Tibial artery (tissue), 4 donors: ENCODE data around the gene RADIL.

Experiments
- DNase-seq, 2 donors: peaks; one replicate each; pipeline ENCODE4 v3.0.0-alpha.2; 2019
- H3K27ac ChIP-seq, 2 donors: fragments of 200-600 bp; sonication (generic) in 1 of 2; 1 replicate in 1 of 2; 2 replicates in 1 of 2; pipeline ENCODE4 v1.5.1; 2018 to 2019; ENCODE audit warnings: mild to moderate bottlenecking in 1 of 2
- H3K27me3 ChIP-seq, 2 donors: fragments of 200-600 bp; sonication (generic) in 1 of 2; one replicate each; pipeline versions ENCODE4 v1.5.1 to v1.6.0; 2016 to 2019
- H3K36me3 ChIP-seq, 3 donors: fragments of 200-600 bp; sonication (generic) in 2 of 3; one replicate each; pipeline ENCODE4 v1.5.1; 2016 to 2019; ENCODE audit warnings: mild to moderate bottlenecking in 2 of 3
- H3K4me1 ChIP-seq, 4 donors: fragments of 200-600 bp; sonication (generic) in 2 of 4; 1 replicate in 3 of 4; 2 replicates in 1 of 4; pipeline ENCODE4 v1.5.1; 2016 to 2019
- H3K4me3 ChIP-seq, 2 donors: fragments of 200-600 bp; sonication (generic) in 1 of 2; 1 replicate in 1 of 2; 2 replicates in 1 of 2; pipeline ENCODE4 v1.5.1; 2018 to 2019; ENCODE audit warnings: mild to moderate bottlenecking in 2 of 2
- H3K9me3 ChIP-seq, 3 donors: fragments of 200-600 bp; sonication (generic) in 1 of 3; one replicate each; pipeline ENCODE4 v1.5.1; 2016 to 2019
- intact Hi-C: fragments of 100-400 bp; cut with DNase I; formaldehyde crosslinking; loops from one replicate; pipeline ENCODE4 v1.15.0; 2023; ENCODE audit warnings: low total_unique reads
- TF ChIP-seq, protein P1 (sequence below), 2 experiments: fragments of 200-600 bp in 1 of 2; fragments of 450-650 bp in 1 of 2; IDR thresholded peaks; one replicate each; pipeline ENCODE4 v1.5.1; 2017 to 2019; ENCODE audit warnings: antibody characterized with exemption in 2 of 2, mild to moderate bottlenecking in 1 of 2, moderate library complexity in 1 of 2

RADIL gene

DNA sequence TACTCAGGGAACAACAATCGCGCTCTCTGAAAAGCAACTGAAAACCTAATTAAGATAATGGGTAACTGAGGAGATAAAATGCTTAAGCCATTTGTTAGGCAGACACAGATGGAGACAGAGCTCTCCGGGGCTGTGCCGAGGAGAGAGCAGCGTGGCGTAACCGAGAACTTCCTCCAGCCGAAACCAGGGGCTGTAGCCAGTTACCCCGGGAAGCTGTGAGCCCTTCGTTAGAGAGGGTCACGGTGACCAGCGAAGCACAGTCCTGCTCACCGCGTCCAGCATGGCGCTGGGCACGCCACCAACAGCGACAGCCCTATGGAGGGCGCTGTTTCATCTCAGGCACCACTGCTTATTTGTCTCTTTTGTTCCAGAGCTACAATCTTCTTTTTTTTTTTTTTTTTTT lies 37.8 kb downstream of the RADIL start:
- H3K27me3 ChIP-seq: no peaks in the 10 kb centered on the region
- intact Hi-C loops: no loop called here
- TF ChIP-seq, protein P1, sequence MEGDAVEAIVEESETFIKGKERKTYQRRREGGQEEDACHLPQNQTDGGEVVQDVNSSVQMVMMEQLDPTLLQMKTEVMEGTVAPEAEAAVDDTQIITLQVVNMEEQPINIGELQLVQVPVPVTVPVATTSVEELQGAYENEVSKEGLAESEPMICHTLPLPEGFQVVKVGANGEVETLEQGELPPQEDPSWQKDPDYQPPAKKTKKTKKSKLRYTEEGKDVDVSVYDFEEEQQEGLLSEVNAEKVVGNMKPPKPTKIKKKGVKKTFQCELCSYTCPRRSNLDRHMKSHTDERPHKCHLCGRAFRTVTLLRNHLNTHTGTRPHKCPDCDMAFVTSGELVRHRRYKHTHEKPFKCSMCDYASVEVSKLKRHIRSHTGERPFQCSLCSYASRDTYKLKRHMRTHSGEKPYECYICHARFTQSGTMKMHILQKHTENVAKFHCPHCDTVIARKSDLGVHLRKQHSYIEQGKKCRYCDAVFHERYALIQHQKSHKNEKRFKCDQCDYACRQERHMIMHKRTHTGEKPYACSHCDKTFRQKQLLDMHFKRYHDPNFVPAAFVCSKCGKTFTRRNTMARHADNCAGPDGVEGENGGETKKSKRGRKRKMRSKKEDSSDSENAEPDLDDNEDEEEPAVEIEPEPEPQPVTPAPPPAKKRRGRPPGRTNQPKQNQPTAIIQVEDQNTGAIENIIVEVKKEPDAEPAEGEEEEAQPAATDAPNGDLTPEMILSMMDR (IDR thresholded peaks at IDR 0.05): no peak

DNA sequence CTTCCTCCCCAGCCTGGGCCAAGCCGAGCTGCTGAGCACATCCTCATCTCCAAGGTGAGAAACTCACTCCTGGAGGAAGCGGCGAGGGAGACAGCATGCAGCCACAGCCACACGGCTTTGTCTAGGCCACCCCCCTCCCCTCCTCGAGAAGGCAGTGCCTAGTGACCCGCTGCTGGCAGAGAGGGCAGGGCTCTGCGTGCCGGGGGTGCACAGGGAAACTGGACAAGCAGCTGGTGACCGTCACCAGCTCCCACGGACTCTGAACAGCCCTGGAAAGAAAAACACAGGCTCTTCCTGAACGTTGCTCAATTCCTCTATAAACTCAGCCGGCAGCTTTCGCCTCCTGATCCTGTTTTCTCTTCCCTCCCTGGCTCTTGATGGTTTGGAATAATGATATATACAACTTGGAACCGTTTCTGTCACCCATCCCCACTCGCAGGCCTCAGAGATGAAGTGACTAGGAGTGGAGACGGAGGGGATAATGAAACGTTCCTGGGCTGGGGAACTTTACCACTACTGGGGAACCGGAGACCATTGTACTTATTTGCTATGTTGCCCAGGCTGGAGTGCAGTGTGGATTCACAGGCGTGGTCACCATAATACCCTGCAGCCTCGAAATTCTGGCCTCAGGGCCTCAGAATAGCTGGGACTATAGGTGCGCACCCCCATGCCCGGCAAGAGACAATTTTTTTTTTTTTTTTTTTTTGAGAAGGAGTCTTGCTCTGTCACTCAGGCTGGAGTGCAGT lies 41.0 kb downstream of the RADIL start:
- H3K36me3 ChIP-seq: no peaks in the 10 kb centered on the region
- no peak overlapping the region for H3K4me3 ChIP-seq
- no peaks in the 10 kb centered on the region for H3K27me3 ChIP-seq
- H3K9me3 ChIP-seq: no peaks in the 10 kb centered on the region
- intact Hi-C loops: no loop called here
- no peak overlapping the region for H3K27ac ChIP-seq
- DNase-seq: no peak
- no peaks in the 10 kb centered on the region for H3K4me1 ChIP-seq
- TF ChIP-seq, protein P1 (IDR thresholded peaks at IDR 0.05): no peak

More for the DNA sequence above, 37.8 kb downstream of the RADIL start:
- Histone ChIP-seq H3K9me3 (no peaks in the 10 kb centered on the region), H3K27ac (no peak overlapping the region), H3K36me3 (no peaks in the 10 kb centered on the region), H3K4me3 (no peak overlapping the region), H3K4me1 (no peaks in the 10 kb centered on the region)
- DNase-seq: peak in 1 of 2 donors; percentile 39

DNA sequence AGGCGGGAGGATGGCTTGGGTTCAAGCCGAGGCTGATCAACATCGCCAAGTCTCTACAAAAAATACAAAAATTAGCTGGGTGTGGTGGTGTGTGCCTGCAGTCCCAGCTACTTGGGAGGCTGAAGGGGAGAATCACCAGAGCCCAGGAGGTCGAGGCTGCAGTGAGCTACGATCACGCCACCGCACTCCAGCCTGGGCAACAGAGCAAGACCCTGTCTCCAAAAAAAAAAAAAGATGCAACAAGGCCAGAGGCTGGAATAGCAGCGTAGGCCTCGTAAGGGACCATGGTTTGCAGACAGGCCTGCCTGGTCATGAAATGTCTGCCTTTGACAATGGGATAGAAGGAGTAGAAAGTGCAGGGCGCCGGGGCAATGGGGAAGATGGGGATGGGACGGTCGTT lies 41.7 kb downstream of the RADIL start:
- intact Hi-C loops: no loop called here
- TF ChIP-seq, protein P1 (IDR thresholded peaks at IDR 0.05): no peak
- Histone ChIP-seq H3K9me3 (no peaks in the 10 kb centered on the region), H3K27ac (no peak overlapping the region), H3K27me3 (no peaks in the 10 kb centered on the region), H3K4me3 (no peak overlapping the region), H3K4me1 (no peaks in the 10 kb centered on the region), H3K36me3 (no peaks in the 10 kb centered on the region)
- DNase-seq: no peak

DNA sequence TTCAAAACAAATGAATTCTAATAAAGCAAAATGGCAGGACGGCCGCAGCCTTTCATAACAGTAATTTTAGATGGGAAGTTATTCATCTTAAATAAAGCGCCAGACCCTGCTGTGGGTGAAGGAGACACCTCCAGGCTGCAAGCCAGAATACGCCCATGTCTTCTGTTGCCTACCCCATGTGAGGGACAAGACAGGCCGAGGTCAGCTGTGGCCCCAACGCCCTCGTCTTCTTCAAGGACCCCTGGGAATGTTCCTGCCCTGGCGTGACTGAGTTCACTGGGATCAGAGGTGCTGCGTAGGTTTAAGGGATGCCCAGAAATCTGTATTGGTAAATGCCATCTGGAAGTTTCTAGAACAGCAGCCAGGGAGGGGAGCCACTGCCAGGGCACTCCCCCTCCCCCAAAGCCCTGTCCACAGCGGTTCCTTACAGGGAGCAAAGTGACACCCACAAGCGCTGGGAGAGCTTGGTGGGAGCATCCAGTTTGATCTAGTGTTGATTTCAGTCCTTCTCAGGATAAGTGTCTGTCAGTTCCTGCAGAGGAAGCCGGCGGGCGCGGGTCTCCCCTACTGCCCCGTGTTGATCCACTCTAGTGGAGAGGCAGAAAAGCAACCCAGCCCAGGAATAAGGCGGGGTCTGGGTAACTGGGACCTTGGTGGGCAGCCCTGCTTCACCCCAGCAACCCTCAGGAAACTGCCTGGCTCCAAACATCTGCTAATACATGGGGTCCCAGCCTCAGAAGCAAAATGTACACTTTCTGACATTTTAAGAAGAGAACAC lies 42.3 kb downstream of the RADIL start:
- Histone ChIP-seq H3K27me3 (no peaks in the 10 kb centered on the region), H3K4me1 (no peaks in the 10 kb centered on the region), H3K36me3 (peaks cover 0 to 2% (median 0%) of the 10 kb centered on the region in 3 donors), H3K9me3 (no peaks in the 10 kb centered on the region), H3K27ac (no peak overlapping the region), H3K4me3 (no peak overlapping the region)
- no peak for DNase-seq
- TF ChIP-seq, protein P1 (IDR thresholded peaks at IDR 0.05): no peak
- intact Hi-C loops: no loop called here

DNA sequence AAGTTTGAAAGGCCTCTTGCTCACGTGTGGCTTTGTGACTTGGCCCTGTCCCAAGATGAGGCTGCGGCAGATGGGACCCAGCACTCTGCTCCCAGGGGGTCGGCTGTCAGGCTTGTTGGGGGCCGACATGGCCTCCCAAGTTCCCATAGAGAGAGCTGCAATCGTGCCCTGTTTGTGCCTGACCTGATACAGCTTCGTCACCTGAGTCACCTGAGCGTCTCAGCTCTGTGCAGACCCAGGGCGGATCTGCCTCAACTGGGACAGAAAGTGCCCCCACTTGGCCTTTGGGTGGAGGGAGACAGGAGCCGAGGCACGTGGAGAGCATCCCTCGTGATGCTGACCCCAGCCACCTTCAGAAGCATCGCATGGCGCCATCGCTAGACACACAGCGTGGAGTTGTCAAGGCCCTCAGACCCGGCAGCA lies 43.4 kb downstream of the RADIL start:
- Histone ChIP-seq H3K36me3 (peaks cover 0 to 13% (median 7%) of the 10 kb centered on the region in 3 donors), H3K27me3 (no peaks in the 10 kb centered on the region), H3K4me3 (no peak overlapping the region), H3K27ac (no peak overlapping the region), H3K9me3 (no peaks in the 10 kb centered on the region), H3K4me1 (no peaks in the 10 kb centered on the region)
- intact Hi-C loops: no loop called here
- DNase-seq: no peak
- TF ChIP-seq, protein P1 (IDR thresholded peaks at IDR 0.05): no peak
